BJ (cell line): ENCODE results near the gene PAXX. TPM values are rescaled to one million over a fixed set of nuclear protein-coding genes. Genes with fewer than 3 reads are reported as not detected.

Experiments
- CTCF ChIA-PET: fragments of 350-600 bp; formaldehyde crosslinking; extraction: SDS; loops from one replicate; lab custom pipeline; 2021; ENCODE audit warnings: antibody characterized with exemption, inconsistent platforms; lab: Yijun Ruan, JAX
- POLR2A ChIA-PET: fragments of 300-600 bp; sonication (Branson Sonifier 250); formaldehyde crosslinking; extraction: SDS; loops from one replicate; lab custom pipeline; 2021; ENCODE audit warnings: antibody characterized with exemption; lab: Charles Lee
- DNase-seq: peaks from one replicate; pipeline ENCODE4 v3.0.0-alpha.2; 2011; ENCODE audit warnings: low read depth
- H3K27me3 ChIP-seq: 2 replicates; pipeline ENCODE4 v1.6.0; 2011; ENCODE audit warnings: low read length; ENCODE audit not compliant: control insufficient read depth, insufficient read depth
- H3K36me3 ChIP-seq: 2 replicates; pipeline ENCODE4 v1.5.1; 2011; ENCODE audit warnings: low read length; ENCODE audit not compliant: control insufficient read depth, insufficient read depth
- H3K4me3 ChIP-seq: 2 replicates; pipeline ENCODE4 v1.5.1; 2011; ENCODE audit warnings: low read depth, mild to moderate bottlenecking, control low read depth, low read length
- polyA plus RNA-seq: library from polyadenylated mRNA; depleted of rRNA; stranded (reverse); fragments of >200 nt; gene quantifications from 2 replicates; pipeline ENCODE4 v1.2.3, GENCODE V29; 2011
- TF ChIP-seq, protein P1 (sequence below): IDR thresholded peaks from 2 replicates; pipeline ENCODE4 v1.5.1; 2011; ENCODE audit warnings: low read depth, mild to moderate bottlenecking, control low read depth, inconsistent platforms, low read length, moderate library complexity; ENCODE audit not compliant: insufficient read depth

Gene PAXX
- polyA plus RNA-seq, 1 experiment: 11.8 TPM

DNA sequence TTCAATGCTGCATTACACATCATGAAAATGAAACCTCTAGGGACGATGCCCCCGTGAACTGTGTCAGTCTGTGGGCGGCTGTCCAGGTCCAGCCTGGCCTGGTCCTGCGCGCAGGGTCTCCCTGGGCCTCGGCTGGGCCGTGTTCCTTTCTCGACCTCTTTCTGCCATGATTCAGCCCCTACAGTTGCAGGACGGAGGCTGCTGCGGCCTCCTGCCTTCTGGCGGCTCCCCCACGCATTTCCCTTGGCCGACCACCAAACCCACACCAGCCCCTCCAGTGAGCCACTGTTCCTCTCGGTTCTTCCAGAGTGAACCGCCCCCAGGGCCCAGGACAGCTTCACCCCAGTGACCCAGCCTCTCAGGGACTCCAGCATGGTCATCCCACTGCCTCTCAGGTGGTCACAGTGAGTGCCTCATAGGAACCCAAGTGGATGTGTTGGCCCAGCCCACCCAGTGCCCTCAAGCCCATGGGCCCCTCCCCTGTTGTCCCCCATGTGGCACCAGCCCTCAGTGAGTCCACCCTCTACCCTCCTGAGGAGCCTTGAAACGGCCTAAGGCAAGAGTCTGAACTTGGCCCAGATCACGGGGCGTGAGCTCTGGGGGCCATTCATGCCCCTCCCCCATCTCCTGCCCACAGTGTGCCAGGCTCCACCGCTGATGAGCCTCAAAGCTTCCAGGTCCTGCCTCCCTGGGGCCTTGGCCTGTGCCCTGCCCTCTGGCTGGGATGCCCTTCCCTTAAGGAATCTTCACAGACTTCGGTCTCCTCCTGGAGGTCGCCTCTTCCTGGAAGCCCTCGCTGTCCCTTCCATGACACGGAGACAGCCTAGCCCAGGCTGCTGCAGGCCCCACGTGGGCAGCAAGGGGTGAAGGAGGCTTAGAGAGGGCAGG is 14.1 kb downstream of the PAXX start:
- no peak for DNase-seq
- no peak overlapping the region for H3K4me3 ChIP-seq
- no peaks in the 10 kb centered on the region for H3K27me3 ChIP-seq
- ChIA-PET CTCF (interaction anchor here (1.2 to 4.9 kb wide), 3 partner anchors 23 to 57 kb away, joined by 3 to 18 read pairs (median 9); partner anchors contain the start of gene ABCA2), POLR2A (no interaction called here)
- H3K36me3 ChIP-seq: peaks cover 6% of the 10 kb centered on the region
- TF ChIP-seq, protein P1, sequence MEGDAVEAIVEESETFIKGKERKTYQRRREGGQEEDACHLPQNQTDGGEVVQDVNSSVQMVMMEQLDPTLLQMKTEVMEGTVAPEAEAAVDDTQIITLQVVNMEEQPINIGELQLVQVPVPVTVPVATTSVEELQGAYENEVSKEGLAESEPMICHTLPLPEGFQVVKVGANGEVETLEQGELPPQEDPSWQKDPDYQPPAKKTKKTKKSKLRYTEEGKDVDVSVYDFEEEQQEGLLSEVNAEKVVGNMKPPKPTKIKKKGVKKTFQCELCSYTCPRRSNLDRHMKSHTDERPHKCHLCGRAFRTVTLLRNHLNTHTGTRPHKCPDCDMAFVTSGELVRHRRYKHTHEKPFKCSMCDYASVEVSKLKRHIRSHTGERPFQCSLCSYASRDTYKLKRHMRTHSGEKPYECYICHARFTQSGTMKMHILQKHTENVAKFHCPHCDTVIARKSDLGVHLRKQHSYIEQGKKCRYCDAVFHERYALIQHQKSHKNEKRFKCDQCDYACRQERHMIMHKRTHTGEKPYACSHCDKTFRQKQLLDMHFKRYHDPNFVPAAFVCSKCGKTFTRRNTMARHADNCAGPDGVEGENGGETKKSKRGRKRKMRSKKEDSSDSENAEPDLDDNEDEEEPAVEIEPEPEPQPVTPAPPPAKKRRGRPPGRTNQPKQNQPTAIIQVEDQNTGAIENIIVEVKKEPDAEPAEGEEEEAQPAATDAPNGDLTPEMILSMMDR: no peak

DNA sequence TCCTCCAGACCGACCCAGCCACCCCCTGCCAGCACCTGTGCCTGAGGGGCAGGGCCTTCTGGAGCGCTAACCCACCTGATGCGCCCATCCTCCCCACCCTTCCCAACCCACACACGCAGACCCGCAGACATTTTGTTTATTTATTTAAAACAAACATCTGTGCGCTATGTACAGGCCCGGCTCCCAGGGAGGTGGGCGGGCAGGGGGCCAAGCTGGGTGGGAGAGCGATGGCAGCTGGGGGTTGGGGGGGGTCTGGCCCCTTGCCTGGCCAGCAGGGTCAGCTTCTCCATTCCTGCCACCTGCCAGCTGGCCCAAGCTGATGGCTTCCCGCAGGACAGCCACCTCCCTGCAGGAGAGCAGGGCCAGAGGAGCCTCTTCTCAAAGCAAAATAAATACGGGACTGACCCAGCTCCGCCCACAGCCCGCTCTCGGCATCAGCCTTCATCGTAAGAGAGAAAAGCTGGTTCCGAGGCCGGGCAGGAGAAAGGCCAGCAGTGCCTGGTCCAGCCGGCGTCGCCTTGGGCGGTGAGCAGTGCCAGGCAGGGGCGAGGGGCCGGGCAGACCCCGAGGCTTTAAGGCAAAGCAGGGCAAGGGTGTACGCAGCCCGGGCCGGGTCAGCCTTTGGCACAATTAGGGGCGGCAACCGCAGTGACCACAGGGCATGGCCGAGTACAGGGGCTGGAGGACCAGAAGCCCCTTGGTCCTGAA is 15.0 kb downstream of the PAXX start:
- TF ChIP-seq, protein P1: no peak
- no peaks in the 10 kb centered on the region for H3K27me3 ChIP-seq
- peaks cover 7% of the 10 kb centered on the region for H3K36me3 ChIP-seq
- CTCF ChIA-PET: interaction anchor here (0.8 to 2.3 kb wide), 4 partner anchors 10 to 57 kb away, joined by 3 to 9 read pairs (median 3); partner anchors contain the start of gene ABCA2
- H3K4me3 ChIP-seq: no peak overlapping the region
- no peak for DNase-seq
- POLR2A ChIA-PET: interaction anchor here (0.5 kb wide), 1 partner anchor 8 kb away, joined by 3 read pairs; no protein-coding TSS in a partner anchor

DNA sequence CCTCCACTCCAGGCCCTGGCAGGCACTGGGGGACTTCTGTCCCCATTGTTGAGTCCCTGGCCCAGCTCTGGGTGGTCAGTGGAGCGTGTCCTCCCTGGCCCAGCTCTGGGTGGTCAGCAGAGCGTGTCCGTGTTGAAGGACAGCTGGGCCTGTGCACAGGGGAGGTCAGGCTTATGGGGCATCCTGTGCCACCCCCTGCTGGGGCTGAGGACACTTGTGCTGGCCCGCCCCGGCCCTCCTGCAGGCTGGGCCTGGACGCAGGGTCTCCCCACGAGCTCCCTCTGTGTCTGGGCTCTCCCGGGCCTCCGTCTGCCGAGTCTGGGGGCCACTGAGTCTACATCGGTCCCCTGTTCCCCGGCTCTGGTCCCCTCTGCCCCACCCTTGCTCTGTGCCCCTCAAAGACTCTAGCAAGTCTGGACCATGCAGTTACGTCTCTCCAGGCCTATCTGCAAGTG is 15.6 kb downstream of the PAXX start:
- ChIA-PET POLR2A (interaction anchor here (0.5 kb wide), 1 partner anchor 9 kb away, joined by 3 read pairs; no protein-coding TSS in a partner anchor), CTCF (interaction anchor here (0.8 to 2.3 kb wide), 4 partner anchors 9 to 56 kb away, joined by 3 to 9 read pairs (median 3); partner anchors contain the start of gene ABCA2)
- H3K27me3 ChIP-seq: no peaks in the 10 kb centered on the region
- H3K4me3 ChIP-seq: no peak overlapping the region
- no peak for DNase-seq
- peaks cover 8% of the 10 kb centered on the region for H3K36me3 ChIP-seq
- TF ChIP-seq, protein P1: no peak

DNA sequence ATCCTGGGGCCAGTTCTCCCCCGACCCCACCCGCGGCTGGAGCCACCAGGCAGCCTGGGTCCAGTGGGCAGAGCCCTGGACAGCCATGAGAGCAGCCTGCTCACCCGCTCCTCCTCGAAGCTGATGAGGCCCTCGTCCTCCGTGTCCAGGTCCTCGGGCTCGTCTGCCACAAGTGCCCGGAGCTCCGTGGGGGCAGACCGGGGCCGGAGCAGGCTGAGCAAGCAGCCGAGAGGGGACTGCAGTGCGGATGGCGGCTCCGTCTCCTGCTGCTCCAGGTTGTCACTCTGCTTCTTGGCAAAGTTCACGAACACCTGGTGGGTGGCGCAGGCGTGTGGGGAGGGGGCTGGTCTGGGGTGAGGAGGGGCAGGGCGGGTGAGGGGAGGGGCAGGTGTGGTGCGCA is 16.1 kb downstream of the PAXX start:
- Histone ChIP-seq H3K27me3 (no peaks in the 10 kb centered on the region), H3K36me3 (peaks cover 8% of the 10 kb centered on the region), H3K4me3 (no peak overlapping the region)
- ChIA-PET CTCF (interaction anchor here (1.0 to 2.3 kb wide), 2 partner anchors 12 to 21 kb away, joined by 3 to 9 read pairs; partner anchors contain the start of gene ABCA2), POLR2A (no interaction called here)
- DNase-seq: no peak
- TF ChIP-seq, protein P1: no peak
